HG02610 (cell line): ENCODE measurements around the gene VRK3.
"Not testable (repeated sequence)": the region's sequence is repeated elsewhere in the genome, so short reads cannot be mapped to it uniquely, and the experiment has no call there.

Experiments
- ATAC-seq: cut with Tn5 transposase; IDR thresholded peaks from one replicate; pipeline ENCODE4 v1.9.1; 2021; ENCODE audit warnings: mild to moderate bottlenecking, moderate library complexity; ENCODE audit not compliant: unreplicated experiment

The VRK3 gene, protein sequence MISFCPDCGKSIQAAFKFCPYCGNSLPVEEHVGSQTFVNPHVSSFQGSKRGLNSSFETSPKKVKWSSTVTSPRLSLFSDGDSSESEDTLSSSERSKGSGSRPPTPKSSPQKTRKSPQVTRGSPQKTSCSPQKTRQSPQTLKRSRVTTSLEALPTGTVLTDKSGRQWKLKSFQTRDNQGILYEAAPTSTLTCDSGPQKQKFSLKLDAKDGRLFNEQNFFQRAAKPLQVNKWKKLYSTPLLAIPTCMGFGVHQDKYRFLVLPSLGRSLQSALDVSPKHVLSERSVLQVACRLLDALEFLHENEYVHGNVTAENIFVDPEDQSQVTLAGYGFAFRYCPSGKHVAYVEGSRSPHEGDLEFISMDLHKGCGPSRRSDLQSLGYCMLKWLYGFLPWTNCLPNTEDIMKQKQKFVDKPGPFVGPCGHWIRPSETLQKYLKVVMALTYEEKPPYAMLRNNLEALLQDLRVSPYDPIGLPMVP

DNA sequence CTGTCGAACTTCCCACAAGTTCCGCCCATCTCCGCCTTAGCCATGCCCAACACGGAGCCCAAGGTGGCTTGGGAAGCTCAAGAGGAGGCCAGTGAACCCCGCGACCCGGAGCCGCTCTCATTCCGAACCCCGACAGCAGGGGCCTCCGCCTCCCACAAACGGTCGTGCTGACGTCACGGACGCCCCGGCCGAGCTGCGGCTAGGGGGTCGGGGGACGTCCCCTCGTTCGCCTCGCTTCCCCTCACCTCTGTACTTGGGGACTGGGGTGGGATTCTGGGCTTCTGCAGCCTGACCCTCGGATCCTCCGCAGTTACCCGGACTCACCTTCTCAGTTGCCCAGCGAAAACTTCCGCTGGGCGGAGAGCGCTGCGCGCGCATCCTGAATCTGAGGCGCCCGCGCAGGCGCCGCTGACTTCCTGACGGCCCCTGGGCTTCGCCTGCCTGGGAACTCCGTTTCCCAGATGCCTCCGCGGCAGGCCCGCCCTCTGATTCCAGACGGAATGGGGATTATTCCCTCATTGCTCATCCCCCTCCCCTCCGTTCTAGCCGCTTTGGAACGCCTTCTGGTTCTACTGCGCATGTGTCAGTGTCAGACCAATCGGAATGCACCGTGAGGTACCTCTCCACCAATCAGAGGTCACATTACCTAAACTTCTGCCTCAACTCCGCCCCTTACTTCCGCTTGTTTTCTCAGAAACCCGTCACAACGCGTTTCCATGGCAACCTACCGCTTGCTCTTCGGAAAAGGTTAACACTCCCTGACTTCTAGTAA, at the start of gene VRK3:
Gene VRK3, minus strand, starts transcription at position 351 of the 772 bp plus-strand sequence. CDS start 9,210 bp downstream, outside the sequence.
- peak; percentile 80 for ATAC-seq

DNA sequence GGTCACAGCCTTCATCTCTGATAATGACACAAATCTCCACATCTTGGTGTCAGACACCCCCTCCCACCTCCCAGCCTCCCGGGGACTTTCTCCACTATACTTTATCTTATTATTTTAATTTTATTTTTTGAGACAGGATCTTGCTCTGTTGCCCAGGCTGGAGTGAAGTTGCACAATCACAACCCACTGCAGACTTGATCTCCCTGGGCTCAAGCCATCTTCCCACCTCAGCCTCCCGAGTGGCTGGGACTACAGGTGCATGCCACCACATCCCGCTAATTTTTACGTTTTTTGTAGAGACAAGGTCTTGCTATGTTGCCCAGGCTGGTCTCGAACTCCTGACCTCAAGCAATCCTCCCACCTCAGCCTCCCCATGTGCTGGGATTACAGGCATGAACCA, 43.2 kb upstream of the VRK3 start:
- ATAC-seq: not testable (repeated sequence)

- no peak for ATAC-seq
These were observed 42.4 kb upstream of the VRK3 start for GRCh38 chr19:50067575-50067974.

DNA sequence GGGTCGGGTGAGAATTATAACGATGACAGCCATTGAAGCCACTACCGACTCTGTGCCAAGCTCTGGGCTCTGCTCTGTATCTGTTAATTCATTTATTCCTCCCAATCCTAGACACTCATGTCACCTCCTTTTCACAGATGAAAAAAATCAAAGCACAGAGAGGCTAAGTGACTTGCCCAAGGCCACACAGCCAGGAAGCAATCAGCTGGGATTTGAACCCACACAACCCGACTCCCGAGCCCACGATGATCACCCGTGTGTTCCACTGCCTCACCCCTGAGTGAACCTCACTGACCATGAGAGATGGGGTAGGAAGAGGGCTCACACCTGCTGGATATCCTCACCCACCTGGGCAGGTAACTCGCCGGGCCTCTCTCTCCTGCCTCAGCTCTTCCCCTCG, 40.8 kb upstream of the VRK3 start:
- no peak for ATAC-seq

- ATAC-seq: no peak
These were observed 36.5 kb upstream of the VRK3 start for GRCh38 chr19:50061650-50062049.

DNA sequence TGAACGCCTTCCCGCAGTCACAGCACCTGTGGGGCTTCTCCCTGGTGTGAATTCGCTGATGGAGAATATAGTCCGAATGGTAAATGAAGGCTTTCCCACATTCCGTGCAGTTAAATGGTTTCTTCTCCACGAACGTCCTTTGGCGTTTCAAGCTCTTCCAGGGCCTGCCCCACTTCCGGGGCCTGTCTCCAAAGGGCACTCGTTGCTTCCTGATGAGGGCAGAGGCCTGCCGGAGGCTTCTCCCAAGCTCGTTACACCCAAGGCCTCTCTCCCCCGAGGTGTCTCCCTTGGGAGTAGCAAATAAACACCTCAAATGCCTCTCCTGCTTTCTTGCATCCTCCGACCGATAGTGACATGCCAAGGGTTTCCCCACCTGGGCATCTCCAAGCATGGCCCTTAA, 34.9 kb upstream of the VRK3 start:
- no peak for ATAC-seq

DNA sequence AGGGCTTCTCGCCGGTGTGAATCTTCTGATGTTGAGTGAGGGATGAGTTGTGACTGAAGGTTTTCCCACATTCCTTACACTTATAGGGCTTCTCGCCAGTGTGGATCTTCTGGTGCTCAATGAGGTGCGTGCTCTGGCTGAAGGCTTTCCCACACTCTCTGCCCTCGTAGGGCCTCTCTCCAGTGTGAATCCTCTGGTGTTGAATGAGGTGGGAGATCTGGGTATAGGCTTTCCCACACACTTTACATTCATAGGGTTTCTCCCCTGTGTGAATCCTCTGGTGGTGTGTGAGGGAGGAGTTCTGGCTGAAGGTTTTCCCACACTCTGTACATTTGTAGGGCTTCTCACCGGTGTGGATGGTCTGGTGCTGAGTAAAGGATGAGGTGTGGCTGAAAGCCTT, 33.9 kb upstream of the VRK3 start:
- ATAC-seq: no peak

- ATAC-seq: no peak
These were observed 33.3 kb upstream of the VRK3 start for GRCh38 chr19:50058425-50058824.

- ATAC-seq: no peak
These were observed 27.9 kb upstream of the VRK3 start for GRCh38 chr19:50053119-50053518.

GRCh38 chr19:50051964-50052363, 26.8 kb upstream of the VRK3 start:
- ATAC-seq: no peak

GRCh38 chr19:50051228-50051895, 26.2 kb upstream of the VRK3 start:
- not testable (repeated sequence) for ATAC-seq

DNA sequence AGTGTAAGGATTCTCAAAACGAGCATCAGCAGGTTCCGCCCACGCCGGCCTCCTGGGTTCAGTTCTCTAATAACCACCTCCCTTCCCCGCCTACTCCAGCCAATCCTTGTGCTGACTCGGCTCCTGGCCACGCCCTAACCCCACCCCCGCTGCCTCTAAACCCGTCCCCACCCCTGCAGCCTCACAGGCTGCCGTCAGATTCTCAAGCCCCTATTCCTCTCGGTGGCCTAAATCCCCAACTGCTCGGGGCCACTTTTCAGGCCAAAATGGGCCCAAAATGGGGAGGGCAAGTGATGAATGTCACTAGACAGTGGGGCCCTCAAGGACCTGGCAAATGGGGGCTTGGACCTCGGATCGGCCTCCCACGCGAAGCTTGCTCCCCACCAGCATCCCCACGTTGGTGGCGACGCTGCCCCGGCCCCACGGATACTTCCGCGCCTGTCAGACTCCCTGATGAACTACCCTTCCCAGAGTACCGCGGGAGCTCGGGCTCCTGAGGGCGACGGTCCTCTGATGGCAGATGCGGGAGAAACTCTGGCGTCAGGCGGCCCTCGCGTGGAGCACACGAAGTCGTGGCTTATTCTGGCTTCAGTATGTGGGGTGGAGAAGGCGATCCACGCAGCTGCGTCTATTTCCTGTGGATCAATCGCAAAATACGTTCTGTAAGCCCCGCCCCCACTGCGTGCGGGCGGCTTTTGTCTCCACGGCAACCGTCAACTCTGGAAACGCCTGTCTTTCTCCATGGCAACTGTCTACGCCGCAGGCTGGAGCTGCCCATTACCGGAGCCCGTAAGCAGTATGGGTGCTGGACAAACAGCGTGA, 25.4 kb upstream of the VRK3 start:
- no peak for ATAC-seq

- ATAC-seq: no peak
These were observed 22.5 kb upstream of the VRK3 start for GRCh38 chr19:50047671-50048070.

GRCh38 chr19:50046649-50047503, 21.7 kb upstream of the VRK3 start:
- ATAC-seq: no peak

DNA sequence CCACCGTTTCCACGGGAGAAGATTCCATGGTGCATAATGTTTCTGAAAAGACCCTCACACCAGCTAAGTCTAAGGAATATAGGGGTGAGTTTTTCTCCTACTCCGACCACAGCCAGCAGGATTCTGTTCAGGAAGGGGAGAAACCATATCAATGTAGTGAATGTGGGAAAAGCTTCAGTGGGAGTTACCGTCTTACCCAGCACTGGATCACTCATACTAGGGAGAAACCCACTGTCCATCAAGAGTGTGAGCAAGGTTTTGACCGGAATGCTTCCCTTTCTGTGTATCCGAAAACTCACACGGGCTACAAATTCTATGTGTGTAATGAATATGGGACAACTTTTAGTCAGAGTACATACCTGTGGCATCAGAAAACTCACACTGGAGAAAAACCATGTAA, 19.8 kb upstream of the VRK3 start:
- no peak for ATAC-seq

- ATAC-seq: no peak
These were observed 18.8 kb upstream of the VRK3 start for GRCh38 chr19:50043967-50044366.

DNA sequence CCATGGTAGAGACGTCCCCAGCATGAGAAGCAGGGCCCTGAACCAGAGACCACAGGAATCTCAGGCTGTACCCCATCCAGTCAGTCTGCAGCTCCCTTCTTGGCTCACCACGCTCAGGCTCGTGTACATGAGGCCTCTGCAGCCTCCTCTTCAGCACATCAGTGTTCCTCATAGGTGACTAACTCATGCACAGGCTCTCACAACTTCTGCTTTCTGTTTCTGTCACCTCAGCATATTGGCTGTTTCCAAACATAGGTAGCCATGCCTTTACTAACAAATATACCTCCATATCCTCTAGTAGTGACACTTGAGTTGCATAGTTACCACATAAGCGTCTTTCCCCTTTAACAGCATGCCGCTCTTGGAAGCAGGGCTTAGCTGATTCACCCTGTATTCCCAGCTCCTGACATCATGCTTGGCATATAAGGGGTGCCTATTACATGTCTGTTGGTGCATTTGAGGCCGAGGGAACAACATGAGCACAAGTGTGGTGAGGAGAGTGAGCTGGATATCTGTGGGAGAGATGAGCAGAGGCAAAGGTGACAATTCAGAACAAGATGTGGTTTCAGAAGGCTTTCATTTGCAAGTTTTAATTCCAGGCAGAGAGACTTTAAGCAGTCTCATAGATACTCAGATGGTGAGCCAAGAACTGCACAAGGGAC, 17.3 kb upstream of the VRK3 start:
- no peak for ATAC-seq

- no peak for ATAC-seq
These were observed 15.8 kb upstream of the VRK3 start for GRCh38 chr19:50040967-50041366.

GRCh38 chr19:50039968-50040367, 14.8 kb upstream of the VRK3 start:
- ATAC-seq: no peak
